Naive thymus-derived CD4-positive, alpha-beta T cell (primary cell): ENCODE results near the gene MUC6. TPM values are rescaled to one million over a fixed set of nuclear protein-coding genes. Genes with fewer than 3 reads are reported as not detected.

Experiments used
- ATAC-seq: fragments of 150-1000 bp; cut with Tn5 transposase; 2 replicates; pipeline ENCODE4 v1.10.0; 2021; ENCODE audit warnings: mild to moderate bottlenecking, moderate library complexity
- CTCF ChIA-PET: fragments of 350-600 bp; sonication (Branson Sonifier 250); formaldehyde crosslinking; loops from one replicate; lab custom pipeline; 2021; ENCODE audit warnings: antibody characterized with exemption; lab: Charles Lee
- POLR2A ChIA-PET: fragments of 350-600 bp; sonication (Branson Sonifier 250); formaldehyde crosslinking; loops from one replicate; lab custom pipeline; 2021; ENCODE audit warnings: antibody characterized with exemption, inconsistent platforms; lab: Charles Lee
- DNase-seq, 9 donors: peaks; one replicate each; pipeline versions ENCODE4 v3.0.0 to v3.0.0-alpha.2; 2020 to 2022; ENCODE audit warnings: mixed read lengths in 1 of 9
- H3K27ac ChIP-seq: one replicate; pipeline ENCODE4 v1.7.0; 2013; ENCODE audit warnings: mild to moderate bottlenecking, low read depth, low read length, moderate library complexity
- H3K27me3 ChIP-seq, 2 donors: one replicate each; pipeline ENCODE4 v1.7.0; 2013; ENCODE audit warnings: low read length in 2 of 2, mild to moderate bottlenecking in 2 of 2, moderate library complexity in 2 of 2; ENCODE audit not compliant: control insufficient read depth in 2 of 2, insufficient read depth in 2 of 2
- H3K36me3 ChIP-seq, 3 experiments: 1 replicate in 2 of 3; 2 replicates in 1 of 3; pipeline ENCODE4 v1.7.0; 2013; ENCODE audit warnings: low read length in 3 of 3, mild to moderate bottlenecking in 3 of 3, moderate library complexity in 1 of 3; ENCODE audit not compliant: insufficient read depth in 3 of 3, control insufficient read depth in 2 of 3
- H3K4me1 ChIP-seq, 2 donors: one replicate each; pipeline ENCODE4 v1.7.0; 2013; ENCODE audit warnings: low read length in 2 of 2, mild to moderate bottlenecking in 2 of 2, moderate library complexity in 1 of 2; ENCODE audit not compliant: control insufficient read depth in 2 of 2, insufficient read depth in 2 of 2
- H3K4me3 ChIP-seq: 2 replicates; pipeline ENCODE4 v1.7.0; 2013; ENCODE audit warnings: mild to moderate bottlenecking, low read length
- H3K9me3 ChIP-seq, 3 experiments: 1 replicate in 2 of 3; 2 replicates in 1 of 3; pipeline ENCODE4 v1.7.0; 2013; ENCODE audit warnings: low read length in 3 of 3; ENCODE audit not compliant: control insufficient read depth in 2 of 3
- H3K27ac Mint-ChIP-seq, 9 donors: one replicate each; pipeline ENCODE4 v1.8.0; 2020 to 2022; ENCODE audit warnings: mixed read lengths in 9 of 9, mild to moderate bottlenecking in 8 of 9, moderate library complexity in 5 of 9, inconsistent platforms in 2 of 9
- H3K27me3 Mint-ChIP-seq, 5 donors: one replicate each; pipeline ENCODE4 v1.8.0; 2021 to 2022; ENCODE audit warnings: mixed read lengths in 5 of 5, mild to moderate bottlenecking in 1 of 5
- H3K36me3 Mint-ChIP-seq, 5 donors: one replicate each; pipeline ENCODE4 v1.8.0; 2020 to 2022; ENCODE audit warnings: mixed read lengths in 5 of 5, mild to moderate bottlenecking in 3 of 5, inconsistent platforms in 1 of 5
- H3K4me1 Mint-ChIP-seq, 7 donors: one replicate each; pipeline ENCODE4 v1.8.0; 2020 to 2022; ENCODE audit warnings: mixed read lengths in 7 of 7, mild to moderate bottlenecking in 3 of 7, inconsistent platforms in 1 of 7
- H3K4me3 Mint-ChIP-seq, 10 donors: one replicate each; pipeline ENCODE4 v1.8.0; 2020 to 2022; ENCODE audit warnings: mild to moderate bottlenecking in 10 of 10, mixed read lengths in 10 of 10, moderate library complexity in 6 of 10, inconsistent platforms in 2 of 10
- H3K9me3 Mint-ChIP-seq, 11 donors: one replicate each; pipeline ENCODE4 v1.8.0; 2020 to 2022; ENCODE audit warnings: mixed read lengths in 11 of 11, mild to moderate bottlenecking in 4 of 11, inconsistent platforms in 1 of 11, moderate library complexity in 1 of 11
- intact Hi-C, 2 donors: fragments of 100-400 bp; cut with micrococcal nuclease; formaldehyde crosslinking; loops; one replicate each; pipeline ENCODE4 v1.15.1; 2023
- polyA plus RNA-seq, 2 donors: library from polyadenylated mRNA; unstranded; fragments of 300-500 nt; fragmentation: Illumina TruSeq; gene quantifications; one replicate each; pipeline ENCODE4 v1.2.3, GENCODE V29; 2021
- total RNA-seq, 6 experiments: library from RNA in 5 of 6; stranded (reverse) in 5 of 6; gene quantifications; 1 replicate in 5 of 6; 2 replicates in 1 of 6; pipeline ENCODE4 v1.2.3 and lab custom pipeline; 2021 to 2026

MUC6 gene
- total and polyA plus RNA-seq, 7 experiments from 2014 or later = not detected

- H3K9me3 ChIP-seq = no peaks in the 10 kb centered on the region
- no peak overlapping the region for H3K4me3 ChIP-seq
- H3K27ac ChIP-seq = peak overlapping the region; percentile 27
- peaks cover 0 to 2% (median 0%) of the 10 kb centered on the region in 11 donors for H3K9me3 Mint-ChIP-seq
- CTCF ChIA-PET = no interaction called here
- POLR2A ChIA-PET = no interaction called here
- no peaks in the 10 kb centered on the region for H3K27me3 Mint-ChIP-seq
- H3K36me3 ChIP-seq = peaks cover 0 to 40% (median 4%) of the 10 kb centered on the region in 3 experiments
- intact Hi-C loops = loop anchor here (2.0 to 5.0 kb wide), 3 partner anchors 42 to 122 kb away; partner anchors contain the start of gene AP2A2 (in 2 of the 2)
- H3K27me3 ChIP-seq = no peaks in the 10 kb centered on the region
- peaks cover 12 to 14% of the 10 kb centered on the region in 2 donors for H3K4me1 ChIP-seq
- H3K36me3 Mint-ChIP-seq = peaks cover 0 to 19% (median 10%) of the 10 kb centered on the region in 5 donors
- DNase-seq (no peak), ATAC-seq (no peak)
- peak overlapping the region in 9 of 10 donors; percentile 18 to 76 (median 62) for H3K4me3 Mint-ChIP-seq
- peak overlapping the region; percentile 15 to 95 (median 80) for H3K27ac Mint-ChIP-seq
- peaks cover 23 to 51% (median 38%) of the 10 kb centered on the region in 7 donors for H3K4me1 Mint-ChIP-seq
Measured at GRCh38 chr11:969651-970205, 66.8 kb downstream of the MUC6 start.

GRCh38 chr11:968822-969221 is 67.7 kb downstream of the MUC6 start:
- ChIA-PET CTCF (no interaction called here), POLR2A (no interaction called here)
- DNase-seq (no peak), ATAC-seq (no peak)
- H3K4me3 Mint-ChIP-seq = no peak overlapping the region
- H3K27me3 Mint-ChIP-seq = no peaks in the 10 kb centered on the region
- Histone ChIP-seq H3K9me3 (no peaks in the 10 kb centered on the region), H3K27ac (no peak overlapping the region), H3K36me3 (peaks cover 0 to 38% (median 7%) of the 10 kb centered on the region in 3 experiments), H3K4me1 (peaks cover 12 to 14% of the 10 kb centered on the region in 2 donors), H3K27me3 (no peaks in the 10 kb centered on the region), H3K4me3 (no peak overlapping the region)
- H3K9me3 Mint-ChIP-seq = peaks cover 0 to 7% (median 0%) of the 10 kb centered on the region in 11 donors
- peaks cover 0 to 27% (median 18%) of the 10 kb centered on the region in 5 donors for H3K36me3 Mint-ChIP-seq
- peak overlapping the region in 2 of 9 donors; percentile 28 to 69 for H3K27ac Mint-ChIP-seq
- peaks cover 23 to 51% (median 38%) of the 10 kb centered on the region in 7 donors for H3K4me1 Mint-ChIP-seq
- intact Hi-C loops = no loop called here

GRCh38 chr11:967995-968751 is 68.3 kb downstream of the MUC6 start:
- Histone ChIP-seq H3K27ac (no peak overlapping the region), H3K9me3 (no peaks in the 10 kb centered on the region), H3K4me3 (no peak overlapping the region), H3K4me1 (peaks cover 12 to 14% of the 10 kb centered on the region in 2 donors), H3K27me3 (no peaks in the 10 kb centered on the region), H3K36me3 (peaks cover 0 to 38% (median 7%) of the 10 kb centered on the region in 3 experiments)
- peak overlapping the region in 1 of 9 donors; percentile 28 for H3K27ac Mint-ChIP-seq
- H3K9me3 Mint-ChIP-seq = peaks cover 0 to 7% (median 0%) of the 10 kb centered on the region in 11 donors
- intact Hi-C loops = no loop called here
- no peak for ATAC-seq
- DNase-seq = no peak
- H3K27me3 Mint-ChIP-seq = no peaks in the 10 kb centered on the region
- ChIA-PET POLR2A (no interaction called here), CTCF (no interaction called here)
- peak overlapping the region in 1 of 10 donors; percentile 26 for H3K4me3 Mint-ChIP-seq
- H3K4me1 Mint-ChIP-seq = peaks cover 23 to 51% (median 38%) of the 10 kb centered on the region in 7 donors
- H3K36me3 Mint-ChIP-seq = peaks cover 0 to 28% (median 19%) of the 10 kb centered on the region in 5 donors

GRCh38 chr11:965206-965775 is 71.2 kb downstream of the MUC6 start:
- no peak overlapping the region for H3K27ac Mint-ChIP-seq
- H3K27me3 ChIP-seq = no peaks in the 10 kb centered on the region
- H3K4me3 Mint-ChIP-seq = no peak overlapping the region

GRCh38 chr11:963852-964251 is 72.7 kb downstream of the MUC6 start:
- no peak for DNase-seq

More at GRCh38 chr11:965206-965775, 71.2 kb downstream of the MUC6 start:
- Mint-ChIP-seq H3K27me3 (no peaks in the 10 kb centered on the region), H3K36me3 (peaks cover 0 to 28% (median 22%) of the 10 kb centered on the region in 5 donors), H3K9me3 (peaks cover 0 to 7% (median 0%) of the 10 kb centered on the region in 11 donors), H3K4me1 (peaks cover 13 to 36% (median 27%) of the 10 kb centered on the region in 7 donors)
- Histone ChIP-seq H3K9me3 (no peaks in the 10 kb centered on the region), H3K4me3 (no peak overlapping the region), H3K27ac (no peak overlapping the region), H3K36me3 (peaks cover 0 to 19% (median 3%) of the 10 kb centered on the region in 3 experiments), H3K4me1 (peaks cover 7% of the 10 kb centered on the region in 2 donors)
- DNase-seq (peak in 1 of 9 donors; percentile 13), ATAC-seq (peak; percentile 23)
- intact Hi-C loops = no loop called here
- ChIA-PET POLR2A (no interaction called here), CTCF (no interaction called here)

More at GRCh38 chr11:963852-964251, 72.7 kb downstream of the MUC6 start:
- H3K4me1 Mint-ChIP-seq = peaks cover 6 to 26% (median 16%) of the 10 kb centered on the region in 7 donors
- peak overlapping the region in 3 of 9 donors; percentile 14 to 48 (median 34) for H3K27ac Mint-ChIP-seq
- no peak for ATAC-seq
- peaks cover 0 to 7% (median 0%) of the 10 kb centered on the region in 11 donors for H3K9me3 Mint-ChIP-seq
- intact Hi-C loops = no loop called here
- H3K4me3 Mint-ChIP-seq = no peak overlapping the region
- Histone ChIP-seq H3K4me1 (no peaks in the 10 kb centered on the region), H3K36me3 (peaks cover 0 to 33% (median 6%) of the 10 kb centered on the region in 3 experiments), H3K27ac (no peak overlapping the region), H3K27me3 (no peaks in the 10 kb centered on the region), H3K4me3 (no peak overlapping the region), H3K9me3 (no peaks in the 10 kb centered on the region)
- ChIA-PET CTCF (interaction anchor here (0.7 kb wide), 1 partner anchor 11 kb away, joined by 3 read pairs; no protein-coding TSS in a partner anchor), POLR2A (no interaction called here)
- H3K27me3 Mint-ChIP-seq = no peaks in the 10 kb centered on the region
- H3K36me3 Mint-ChIP-seq = peaks cover 0 to 28% (median 21%) of the 10 kb centered on the region in 5 donors
